Cardiac fibroblast (primary cell): Measurements from ENCODE around the gene CLPX.
"Not testable (repeated sequence)": the region's sequence is repeated elsewhere in the genome, so short reads cannot be mapped to it uniquely, and the experiment has no call there.

Experiments
- DNase-seq, 2 donors: peaks; one replicate each; pipeline versions ENCODE4 v3.0.0 to v3.0.0-alpha.2; 2010; ENCODE audit warnings: low read depth in 2 of 2
- H3K4me3 ChIP-seq, 2 donors: replicated peaks in 1 of 2; 1 replicate in 1 of 2; 2 replicates in 1 of 2; pipeline ENCODE4 v1.5.1; 2011; ENCODE audit warnings: low read depth in 2 of 2, low read length in 2 of 2, mild to moderate bottlenecking in 2 of 2, moderate library complexity in 1 of 2
- CTCF ChIP-seq: IDR thresholded peaks from one replicate; pipeline ENCODE4 v1.5.1; 2011; ENCODE audit warnings: low read depth, mild to moderate bottlenecking, low read length, inconsistent platforms

The CLPX gene

GRCh38 chr15:65184305-65184867, 756 bp downstream of the CLPX start:
- H3K4me3 ChIP-seq = peak overlapping the region; percentile 90 to 96
- peak; percentile 54 to 65 for DNase-seq
- TF ChIP-seq CTCF = no peak

- TF ChIP-seq CTCF = no peak
- DNase-seq = no peak
- H3K4me3 ChIP-seq = peak overlapping the region; percentile 90 to 96
These were observed 1.3 kb downstream of the CLPX start for GRCh38 chr15:65183865-65184159.

GRCh38 chr15:65182538-65182937, 2.6 kb downstream of the CLPX start:
- no peak overlapping the region for H3K4me3 ChIP-seq
- no peak for TF ChIP-seq CTCF

GRCh38 chr15:65181582-65182353, 3.4 kb downstream of the CLPX start:
- DNase-seq, H3K4me3 ChIP-seq: not testable (repeated sequence)

More at GRCh38 chr15:65182538-65182937, 2.6 kb downstream of the CLPX start:
- DNase-seq = no peak

GRCh38 chr15:65180167-65180566, 5.0 kb downstream of the CLPX start:
- H3K4me3 ChIP-seq = no peak overlapping the region
- TF ChIP-seq CTCF = no peak
- no peak for DNase-seq

- H3K4me3 ChIP-seq = no peak overlapping the region
- DNase-seq = peak in 1 of 2 donors; percentile 24
- TF ChIP-seq CTCF = no peak
These were observed 7.2 kb downstream of the CLPX start for GRCh38 chr15:65177901-65178300.

- TF ChIP-seq CTCF = no peak
- no peak overlapping the region for H3K4me3 ChIP-seq
- peak in 1 of 2 donors; percentile 27 for DNase-seq
These were observed 9.1 kb downstream of the CLPX start for GRCh38 chr15:65176056-65176455.
